A673 (cell line): ENCODE data around the gene RECQL5.

Experiments
- EZH2 ChIP-seq: fragments of 200-600 bp; sonication (generic); IDR thresholded peaks from 2 replicates; pipeline ENCODE4 v1.6.1; 2017; ENCODE audit warnings: borderline replicate concordance, low read depth, mild to moderate bottlenecking, mixed read lengths, antibody characterized with exemption, low read length; ENCODE audit not compliant: poor library complexity, severe bottlenecking
- TF ChIP-seq, protein P1 (sequence below): fragments of 300-800, 200-600 bp; sonication (generic); conservative IDR thresholded peaks from 2 replicates; pipeline ENCODE4 v1.5.1; 2017; ENCODE audit warnings: low read depth, mild to moderate bottlenecking, antibody characterized with exemption, low read length, moderate library complexity, mixed read lengths

DNA sequence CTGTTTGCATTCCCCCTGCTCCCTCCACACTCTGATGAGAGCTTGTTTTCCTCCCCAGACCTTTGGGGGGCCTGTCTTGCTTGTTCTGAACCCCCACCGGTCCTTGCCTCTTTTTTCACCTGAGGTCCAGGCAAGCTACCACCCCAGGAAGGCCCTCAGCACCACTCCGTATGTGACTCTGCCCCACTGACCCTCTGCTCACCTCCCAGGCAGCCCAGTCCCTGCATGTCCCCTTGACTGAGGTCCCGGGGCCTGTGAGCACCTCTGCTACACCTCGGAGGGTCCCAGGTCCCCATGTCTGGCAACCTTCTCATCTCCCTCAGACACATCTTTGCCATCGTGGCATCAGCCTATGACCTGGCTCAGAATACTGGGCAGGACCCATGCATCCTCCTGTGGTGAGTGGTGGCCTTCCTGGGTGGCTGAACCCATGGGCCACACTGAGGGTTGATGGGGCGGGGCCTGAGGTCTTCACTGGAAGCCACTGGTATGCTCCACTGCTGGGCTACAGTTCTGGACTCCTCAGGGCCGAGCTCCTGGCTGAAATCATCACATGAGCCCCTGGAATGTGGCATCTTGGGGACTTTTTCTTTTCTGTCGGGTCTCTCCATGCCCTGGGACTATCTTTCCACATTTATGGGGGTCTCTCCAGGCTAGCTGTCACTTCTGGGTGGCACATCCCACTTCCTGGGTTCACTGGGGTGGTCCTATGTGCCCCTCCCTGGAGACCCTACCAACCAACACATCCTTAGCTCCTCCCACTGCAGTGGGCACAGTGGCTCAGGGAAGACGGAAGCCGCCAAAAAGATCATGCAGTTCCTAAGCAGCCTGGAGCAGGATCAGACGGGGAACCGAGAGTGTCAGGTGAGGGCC, 75.9 kb downstream of the RECQL5 start:
- TF ChIP-seq, protein P1, sequence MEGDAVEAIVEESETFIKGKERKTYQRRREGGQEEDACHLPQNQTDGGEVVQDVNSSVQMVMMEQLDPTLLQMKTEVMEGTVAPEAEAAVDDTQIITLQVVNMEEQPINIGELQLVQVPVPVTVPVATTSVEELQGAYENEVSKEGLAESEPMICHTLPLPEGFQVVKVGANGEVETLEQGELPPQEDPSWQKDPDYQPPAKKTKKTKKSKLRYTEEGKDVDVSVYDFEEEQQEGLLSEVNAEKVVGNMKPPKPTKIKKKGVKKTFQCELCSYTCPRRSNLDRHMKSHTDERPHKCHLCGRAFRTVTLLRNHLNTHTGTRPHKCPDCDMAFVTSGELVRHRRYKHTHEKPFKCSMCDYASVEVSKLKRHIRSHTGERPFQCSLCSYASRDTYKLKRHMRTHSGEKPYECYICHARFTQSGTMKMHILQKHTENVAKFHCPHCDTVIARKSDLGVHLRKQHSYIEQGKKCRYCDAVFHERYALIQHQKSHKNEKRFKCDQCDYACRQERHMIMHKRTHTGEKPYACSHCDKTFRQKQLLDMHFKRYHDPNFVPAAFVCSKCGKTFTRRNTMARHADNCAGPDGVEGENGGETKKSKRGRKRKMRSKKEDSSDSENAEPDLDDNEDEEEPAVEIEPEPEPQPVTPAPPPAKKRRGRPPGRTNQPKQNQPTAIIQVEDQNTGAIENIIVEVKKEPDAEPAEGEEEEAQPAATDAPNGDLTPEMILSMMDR, result no peak
- TF ChIP-seq EZH2, result no peak
